NT2/D1 (cell line): Measurements from ENCODE around the gene GRID2.

Experiments
- YY1 ChIP-seq: IDR thresholded peaks from 2 replicates; pipeline ENCODE4 v1.6.1; 2011; ENCODE audit not compliant: insufficient read length, insufficient read depth
- ZNF274 ChIP-seq: IDR thresholded peaks from 2 replicates; pipeline ENCODE4 v1.6.1; 2011; ENCODE audit warnings: mild to moderate bottlenecking, low read depth, low read length

- TF ChIP-seq ZNF274 (no peak), YY1 (no peak)
Measured at GRCh38 chr4:92333016-92333415, 29.2 kb downstream of the GRID2 start.
